SU-DHL-6 (cell line): ENCODE results near the gene EFCAB8.

Experiments
- EZH2phosphoT487 ChIP-seq: fragments of 200-600 bp; sonication (generic), shearing (Covaris generic); conservative IDR thresholded peaks from 2 replicates; pipeline ENCODE4 v1.6.1; 2018; ENCODE audit warnings: mild to moderate bottlenecking, antibody characterized with exemption, low read length, moderate library complexity, mixed read lengths
- TF ChIP-seq, protein P1 (sequence below): fragments of 200-600 bp; sonication (generic); IDR thresholded peaks from one replicate; pipeline ENCODE4 v1.5.1; 2017; ENCODE audit warnings: antibody characterized with exemption, mild to moderate bottlenecking, low read length, moderate library complexity; ENCODE audit not compliant: insufficient read depth, poor library complexity, severe bottlenecking

GRCh38 chr20:32896521-32897280, 38.0 kb downstream of the EFCAB8 start:
- TF ChIP-seq, protein P1, sequence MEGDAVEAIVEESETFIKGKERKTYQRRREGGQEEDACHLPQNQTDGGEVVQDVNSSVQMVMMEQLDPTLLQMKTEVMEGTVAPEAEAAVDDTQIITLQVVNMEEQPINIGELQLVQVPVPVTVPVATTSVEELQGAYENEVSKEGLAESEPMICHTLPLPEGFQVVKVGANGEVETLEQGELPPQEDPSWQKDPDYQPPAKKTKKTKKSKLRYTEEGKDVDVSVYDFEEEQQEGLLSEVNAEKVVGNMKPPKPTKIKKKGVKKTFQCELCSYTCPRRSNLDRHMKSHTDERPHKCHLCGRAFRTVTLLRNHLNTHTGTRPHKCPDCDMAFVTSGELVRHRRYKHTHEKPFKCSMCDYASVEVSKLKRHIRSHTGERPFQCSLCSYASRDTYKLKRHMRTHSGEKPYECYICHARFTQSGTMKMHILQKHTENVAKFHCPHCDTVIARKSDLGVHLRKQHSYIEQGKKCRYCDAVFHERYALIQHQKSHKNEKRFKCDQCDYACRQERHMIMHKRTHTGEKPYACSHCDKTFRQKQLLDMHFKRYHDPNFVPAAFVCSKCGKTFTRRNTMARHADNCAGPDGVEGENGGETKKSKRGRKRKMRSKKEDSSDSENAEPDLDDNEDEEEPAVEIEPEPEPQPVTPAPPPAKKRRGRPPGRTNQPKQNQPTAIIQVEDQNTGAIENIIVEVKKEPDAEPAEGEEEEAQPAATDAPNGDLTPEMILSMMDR: no peak
- no peak for TF ChIP-seq EZH2phosphoT487
